HG02798 (cell line): ENCODE data around the gene FANCF.
"Not testable (repeated sequence)": the region's sequence is repeated elsewhere in the genome, so short reads cannot be mapped to it uniquely, and the experiment has no call there.

Experiments
- ATAC-seq: cut with Tn5 transposase; IDR thresholded peaks from one replicate; pipeline ENCODE4 v1.9.1; 2021; ENCODE audit warnings: mild to moderate bottlenecking; ENCODE audit not compliant: unreplicated experiment, poor library complexity

The FANCF gene

GRCh38 chr11:22625448-22626287 lies at the start of gene FANCF:
TSS of gene FANCF (minus strand) at chr11:22625823. CDS start at chr11:22625810, 13 bp downstream.
- ATAC-seq = peak; percentile 98

GRCh38 chr11:22674470-22675439 lies 49.1 kb upstream of the FANCF start:
- ATAC-seq = peak; percentile 26

- no peak for ATAC-seq
Observed at GRCh38 chr11:22671751-22672150, 46.1 kb upstream of the FANCF start.

- ATAC-seq = peak; percentile 41
Observed at GRCh38 chr11:22670830-22671229, 45.2 kb upstream of the FANCF start.

DNA sequence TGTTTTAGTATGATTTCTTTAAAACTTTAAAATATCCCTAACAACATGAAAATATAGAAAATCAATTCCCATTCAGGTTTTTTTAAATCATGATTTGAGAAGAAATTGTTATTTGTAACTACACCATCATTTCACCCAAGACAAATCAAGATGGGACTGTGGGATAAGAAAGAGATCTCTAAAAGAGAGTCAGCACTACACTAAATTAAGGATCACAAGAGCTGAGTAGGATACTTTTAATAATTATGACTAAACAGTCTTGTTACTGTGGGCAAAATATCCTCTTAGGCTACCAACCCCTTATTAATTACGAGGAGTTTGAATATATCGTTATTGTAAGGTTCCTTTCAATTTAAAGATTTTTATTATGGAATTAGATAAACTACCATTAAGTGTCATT lies 43.7 kb upstream of the FANCF start:
- no peak for ATAC-seq

- peak; percentile 24 for ATAC-seq
Observed at GRCh38 chr11:22668005-22668796, 42.6 kb upstream of the FANCF start.

DNA sequence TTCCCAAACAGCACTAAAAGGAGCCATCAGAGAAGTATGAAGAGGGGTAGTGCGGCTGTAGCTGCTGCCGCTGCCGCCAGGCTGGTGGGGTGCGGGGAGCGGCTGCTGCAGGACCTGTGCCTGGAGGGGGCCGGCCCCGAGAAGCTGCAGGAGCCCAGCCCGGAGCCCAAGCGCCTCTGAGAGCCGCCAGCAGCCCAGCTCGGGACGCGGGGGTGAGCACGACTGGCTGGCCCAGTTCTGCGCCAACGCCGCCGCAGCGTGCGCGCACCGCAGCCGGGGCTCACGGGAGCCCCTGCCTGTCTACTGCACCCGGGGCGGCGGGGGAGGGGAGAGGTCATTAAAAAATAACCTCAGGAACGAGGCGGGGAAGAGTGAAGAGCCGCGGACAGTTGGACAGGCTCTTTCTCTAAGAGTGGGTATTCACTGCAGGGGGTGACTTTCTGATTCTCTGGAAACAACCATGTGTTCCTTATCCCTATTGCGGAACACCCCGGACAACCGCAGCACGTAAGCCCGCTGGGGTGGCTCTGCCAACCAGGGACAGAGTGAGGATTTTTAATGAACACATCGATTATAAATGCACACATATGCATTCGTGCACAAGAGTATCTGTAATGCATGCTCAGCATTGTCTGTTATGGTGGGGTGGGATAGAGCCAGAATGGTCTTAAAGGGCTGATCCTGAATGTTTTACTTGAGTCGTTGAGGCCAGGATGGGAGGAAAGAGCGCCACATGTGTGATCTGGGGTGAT lies 41.2 kb upstream of the FANCF start:
- peak; percentile 61 for ATAC-seq

DNA sequence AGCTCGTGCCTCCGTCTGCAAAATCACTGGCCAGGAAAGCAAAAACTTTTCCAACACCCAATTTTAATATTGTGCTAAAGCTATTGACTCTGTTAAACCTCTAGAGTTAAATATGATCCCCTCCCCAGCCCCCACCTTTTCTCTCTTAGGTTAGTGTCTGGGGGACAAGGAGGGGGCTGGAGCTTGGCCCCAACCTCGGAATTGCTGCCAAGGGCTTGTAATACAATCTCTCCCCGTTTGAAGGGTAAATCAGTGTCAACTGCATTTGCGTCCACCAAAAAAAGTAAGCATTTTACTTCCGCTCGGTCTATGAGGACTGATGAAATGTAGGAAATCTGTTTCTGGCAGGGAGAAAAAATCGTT lies 40.7 kb upstream of the FANCF start, which contains the start of gene GAS2:
Gene GAS2, plus strand, starts transcription at position 287 of the 363 bp plus-strand sequence. CDS start 8,259 bp downstream, outside the sequence.
- peak; percentile 6 for ATAC-seq

GRCh38 chr11:22659783-22660182 lies 34.2 kb upstream of the FANCF start:
- no peak for ATAC-seq

GRCh38 chr11:22657101-22657694 lies 31.6 kb upstream of the FANCF start:
- peak; percentile 84 for ATAC-seq

GRCh38 chr11:22656130-22656529 lies 30.5 kb upstream of the FANCF start:
- no peak for ATAC-seq

GRCh38 chr11:22652346-22652745 lies 26.7 kb upstream of the FANCF start:
- not testable (repeated sequence) for ATAC-seq

GRCh38 chr11:22641559-22641958 lies 15.9 kb upstream of the FANCF start:
- no peak for ATAC-seq

- ATAC-seq = no peak
Observed at GRCh38 chr11:22640862-22641261, 15.2 kb upstream of the FANCF start.

DNA sequence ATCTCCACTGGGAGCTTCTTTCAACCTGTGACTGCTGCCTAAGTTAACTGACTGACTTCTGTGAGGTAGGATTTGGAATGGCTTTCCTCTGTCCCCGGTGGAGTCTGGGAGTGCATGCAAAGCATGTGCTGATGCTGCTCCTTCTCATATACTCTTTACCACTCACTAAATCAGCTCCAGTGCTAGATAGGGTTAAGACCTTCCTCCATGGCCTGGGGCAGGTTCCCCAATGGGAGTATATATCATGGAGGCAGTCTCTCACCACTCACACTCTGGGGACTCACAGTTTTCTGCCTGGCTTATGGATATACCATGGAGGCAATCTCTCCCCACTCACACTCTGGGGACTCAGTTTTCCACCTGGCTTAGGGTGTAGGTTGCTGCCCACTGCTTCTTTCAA lies 10.1 kb upstream of the FANCF start:
- ATAC-seq = no peak

- no peak for ATAC-seq
Observed at GRCh38 chr11:22634897-22635629, 9.4 kb upstream of the FANCF start.

GRCh38 chr11:22633354-22633902 lies 7.8 kb upstream of the FANCF start:
- no peak for ATAC-seq

GRCh38 chr11:22627421-22627820 lies 1.8 kb upstream of the FANCF start:
- ATAC-seq = no peak
